Measurements from ENCODE around the gene RCAN2. TPM values are rescaled to one million over a fixed set of nuclear protein-coding genes. Genes with fewer than 3 reads are reported as not detected.

The RCAN2 gene
- total RNA-seq, 1 experiment from 2014 or later, result 0.44 TPM

DNA sequence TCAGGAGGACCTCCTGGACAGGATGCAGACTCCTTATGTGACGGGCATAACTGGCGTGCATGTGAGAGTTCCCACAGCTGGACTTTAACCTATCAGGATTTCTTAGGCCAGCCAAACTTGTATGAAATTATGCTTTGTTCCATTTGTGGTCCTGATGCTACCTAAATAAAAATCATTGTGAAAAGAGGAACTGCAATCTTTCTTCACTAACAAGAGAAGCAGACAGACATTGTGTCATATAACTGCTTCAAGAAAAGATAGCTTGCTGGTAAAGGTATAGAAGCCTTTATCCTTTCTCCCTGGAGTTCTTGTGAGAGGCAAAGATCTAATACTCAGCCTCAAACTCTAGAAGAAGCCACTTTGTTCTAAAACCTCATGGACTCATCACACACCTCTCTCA, 233.0 kb downstream of the RCAN2 start:
- Histone ChIP-seq H3F3A (ENCODE audit: insufficient read depth, low read depth) (no peaks in the 10 kb centered on the region), H3K36me3 (ENCODE audit: low read depth) (no peaks in the 10 kb centered on the region), H3K27ac (no peak overlapping the region), H3K4me3 (no peak overlapping the region), H3K9me3 (ENCODE audit: insufficient read depth, low read depth) (no peaks in the 10 kb centered on the region), H2AFZ (no peak overlapping the region), H3K4me1 (replicated peaks; ENCODE audit: insufficient read depth) (no peaks in the 10 kb centered on the region), H3K4me2 (no peak overlapping the region), H3K79me2 (ENCODE audit: low read depth) (no peaks in the 10 kb centered on the region), H3K9me2 (ENCODE audit: insufficient read depth) (no peaks in the 10 kb centered on the region), H4K20me1 (ENCODE audit: insufficient read depth) (no peaks in the 10 kb centered on the region), H3K27me3 (ENCODE audit: insufficient read depth, low read depth) (no peaks in the 10 kb centered on the region)
- no peak for TF ChIP-seq EZH2 (IDR thresholded peaks at IDR 0.05; ENCODE audit: low read depth)
- TF ChIP-seq, protein P1, sequence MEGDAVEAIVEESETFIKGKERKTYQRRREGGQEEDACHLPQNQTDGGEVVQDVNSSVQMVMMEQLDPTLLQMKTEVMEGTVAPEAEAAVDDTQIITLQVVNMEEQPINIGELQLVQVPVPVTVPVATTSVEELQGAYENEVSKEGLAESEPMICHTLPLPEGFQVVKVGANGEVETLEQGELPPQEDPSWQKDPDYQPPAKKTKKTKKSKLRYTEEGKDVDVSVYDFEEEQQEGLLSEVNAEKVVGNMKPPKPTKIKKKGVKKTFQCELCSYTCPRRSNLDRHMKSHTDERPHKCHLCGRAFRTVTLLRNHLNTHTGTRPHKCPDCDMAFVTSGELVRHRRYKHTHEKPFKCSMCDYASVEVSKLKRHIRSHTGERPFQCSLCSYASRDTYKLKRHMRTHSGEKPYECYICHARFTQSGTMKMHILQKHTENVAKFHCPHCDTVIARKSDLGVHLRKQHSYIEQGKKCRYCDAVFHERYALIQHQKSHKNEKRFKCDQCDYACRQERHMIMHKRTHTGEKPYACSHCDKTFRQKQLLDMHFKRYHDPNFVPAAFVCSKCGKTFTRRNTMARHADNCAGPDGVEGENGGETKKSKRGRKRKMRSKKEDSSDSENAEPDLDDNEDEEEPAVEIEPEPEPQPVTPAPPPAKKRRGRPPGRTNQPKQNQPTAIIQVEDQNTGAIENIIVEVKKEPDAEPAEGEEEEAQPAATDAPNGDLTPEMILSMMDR (conservative IDR thresholded peaks at IDR 0.05), result no peak
- intact Hi-C loops (cut with micrococcal nuclease; ENCODE audit: unreplicated experiment), result no loop called here
- ChIA-PET CTCF (no interaction called here), POLR2A (ENCODE audit: unreplicated experiment) (interaction anchor here (0.5 kb wide), 1 partner anchor 602 kb away, joined by 8 read pairs; no protein-coding TSS in a partner anchor)
- BruUV-seq (replicated peaks), result no TSS peak
- DNase-seq, result no peak

DNA sequence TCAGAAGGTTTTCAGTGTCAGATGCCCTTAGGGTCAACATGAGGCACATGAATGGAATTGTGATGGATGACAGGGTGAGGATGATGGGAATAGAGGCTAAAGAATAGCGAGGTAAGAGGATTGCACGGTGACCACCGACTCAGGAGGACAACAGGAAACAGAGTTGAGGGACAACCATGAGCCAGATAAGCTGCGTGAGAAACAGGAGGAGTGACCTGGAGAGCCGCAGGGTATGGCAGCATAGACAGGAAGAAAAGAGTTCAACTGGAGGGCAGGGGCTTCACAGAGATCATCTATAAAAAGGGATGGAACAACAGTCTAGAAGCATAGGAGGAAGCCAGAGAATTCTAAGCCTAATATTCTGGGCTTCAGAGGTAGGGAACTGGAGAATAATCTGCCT, 235.7 kb downstream of the RCAN2 start:
- H3K27me3 ChIP-seq (ENCODE audit: insufficient read depth, low read depth), result no peaks in the 10 kb centered on the region
- no peaks in the 10 kb centered on the region for H3K79me2 ChIP-seq (ENCODE audit: low read depth)
- no peaks in the 10 kb centered on the region for H4K20me1 ChIP-seq (ENCODE audit: insufficient read depth)
- ChIA-PET CTCF (no interaction called here), POLR2A (ENCODE audit: unreplicated experiment) (no interaction called here)
- H3K36me3 ChIP-seq (ENCODE audit: low read depth), result no peaks in the 10 kb centered on the region
- H3K4me3 ChIP-seq, result no peak overlapping the region
- intact Hi-C loops (cut with micrococcal nuclease; ENCODE audit: unreplicated experiment), result no loop called here
- no peaks in the 10 kb centered on the region for H3F3A ChIP-seq (ENCODE audit: insufficient read depth, low read depth)
- no peak overlapping the region for H2AFZ ChIP-seq
- no peaks in the 10 kb centered on the region for H3K4me1 ChIP-seq (replicated peaks; ENCODE audit: insufficient read depth)
- no peak overlapping the region for H3K27ac ChIP-seq
- no peak for DNase-seq
- no peaks in the 10 kb centered on the region for H3K9me3 ChIP-seq (ENCODE audit: insufficient read depth, low read depth)
- H3K4me2 ChIP-seq, result no peak overlapping the region
- H3K9me2 ChIP-seq (ENCODE audit: insufficient read depth), result no peaks in the 10 kb centered on the region
- no TSS peak for BruUV-seq (replicated peaks)
- TF ChIP-seq, protein P1 (conservative IDR thresholded peaks at IDR 0.05), result no peak
- TF ChIP-seq EZH2 (IDR thresholded peaks at IDR 0.05; ENCODE audit: low read depth), result no peak

DNA sequence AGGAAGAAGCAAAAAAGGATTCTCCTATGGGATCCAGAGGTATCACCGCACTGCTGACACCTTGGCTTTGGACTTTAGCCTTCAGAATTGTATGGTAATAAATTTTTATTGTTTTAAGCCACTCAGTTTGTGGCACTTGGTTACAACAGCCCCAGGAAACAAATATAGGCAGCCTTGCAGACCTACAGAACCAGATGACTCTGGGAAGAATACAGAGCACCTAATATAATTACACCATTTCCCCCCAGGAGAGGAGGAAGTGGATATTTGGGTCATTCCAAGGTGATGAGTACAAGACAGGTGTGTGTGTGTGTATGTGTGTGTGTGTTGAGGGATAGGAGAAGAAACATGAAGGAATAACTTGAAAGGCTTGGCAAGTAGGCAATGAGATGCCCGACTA, 236.3 kb downstream of the RCAN2 start:
- no peaks in the 10 kb centered on the region for H3K4me1 ChIP-seq (replicated peaks; ENCODE audit: insufficient read depth)
- H3K27ac ChIP-seq, result no peak overlapping the region
- no peaks in the 10 kb centered on the region for H3K9me2 ChIP-seq (ENCODE audit: insufficient read depth)
- no TSS peak for BruUV-seq (replicated peaks)
- no peaks in the 10 kb centered on the region for H3F3A ChIP-seq (ENCODE audit: insufficient read depth, low read depth)
- TF ChIP-seq, protein P1 (conservative IDR thresholded peaks at IDR 0.05), result no peak
- no peak for TF ChIP-seq EZH2 (IDR thresholded peaks at IDR 0.05; ENCODE audit: low read depth)
- intact Hi-C loops (cut with micrococcal nuclease; ENCODE audit: unreplicated experiment), result no loop called here
- no peak overlapping the region for H2AFZ ChIP-seq
- CTCF ChIA-PET, result no interaction called here
- no peak for DNase-seq
- H4K20me1 ChIP-seq (ENCODE audit: insufficient read depth), result no peaks in the 10 kb centered on the region
- H3K79me2 ChIP-seq (ENCODE audit: low read depth), result no peaks in the 10 kb centered on the region
- H3K4me3 ChIP-seq, result no peak overlapping the region
- H3K36me3 ChIP-seq (ENCODE audit: low read depth), result no peaks in the 10 kb centered on the region
- no peak overlapping the region for H3K4me2 ChIP-seq
- no peaks in the 10 kb centered on the region for H3K27me3 ChIP-seq (ENCODE audit: insufficient read depth, low read depth)
- H3K9me3 ChIP-seq (ENCODE audit: insufficient read depth, low read depth), result no peaks in the 10 kb centered on the region
- POLR2A ChIA-PET (ENCODE audit: unreplicated experiment), result no interaction called here

Measured in PC-9 (cell line).